Measurements from ENCODE around the gene AJAP1. TPM values are rescaled to one million over a fixed set of nuclear protein-coding genes. Genes with fewer than 3 reads are reported as not detected.

The AJAP1 gene
- total RNA-seq, 1 donor = under 0.01 TPM

DNA sequence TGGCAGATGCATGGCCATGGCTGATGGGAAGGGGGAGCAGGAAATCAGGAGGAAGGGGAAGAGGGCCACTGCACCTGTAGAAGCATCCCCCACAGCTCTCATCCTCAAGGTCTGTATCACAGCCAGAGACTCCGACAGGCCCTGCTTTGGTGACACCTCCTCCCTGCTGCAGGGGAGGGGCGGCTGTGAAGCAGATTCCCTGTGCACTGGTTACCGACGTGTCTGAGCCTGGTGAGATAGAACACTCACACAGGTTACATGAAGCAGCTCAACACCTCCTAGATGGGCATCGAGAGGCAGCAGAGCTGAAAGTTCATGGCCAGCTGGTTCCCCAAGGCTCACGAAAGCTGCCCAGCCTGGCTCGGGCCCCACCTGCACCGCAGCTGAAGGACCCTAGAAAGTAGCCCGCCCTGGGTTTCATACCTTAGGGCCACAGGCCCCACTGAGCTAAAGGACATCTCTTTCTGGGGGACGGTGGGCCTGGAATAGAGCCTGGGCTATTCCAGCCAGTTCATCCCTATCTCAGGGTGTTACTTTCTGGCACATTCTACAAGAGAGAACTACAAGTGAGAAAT is 30.2 kb upstream of the AJAP1 start:
- DNase-seq (ENCODE audit: low read depth) = no peak
- TF ChIP-seq, protein P1, sequence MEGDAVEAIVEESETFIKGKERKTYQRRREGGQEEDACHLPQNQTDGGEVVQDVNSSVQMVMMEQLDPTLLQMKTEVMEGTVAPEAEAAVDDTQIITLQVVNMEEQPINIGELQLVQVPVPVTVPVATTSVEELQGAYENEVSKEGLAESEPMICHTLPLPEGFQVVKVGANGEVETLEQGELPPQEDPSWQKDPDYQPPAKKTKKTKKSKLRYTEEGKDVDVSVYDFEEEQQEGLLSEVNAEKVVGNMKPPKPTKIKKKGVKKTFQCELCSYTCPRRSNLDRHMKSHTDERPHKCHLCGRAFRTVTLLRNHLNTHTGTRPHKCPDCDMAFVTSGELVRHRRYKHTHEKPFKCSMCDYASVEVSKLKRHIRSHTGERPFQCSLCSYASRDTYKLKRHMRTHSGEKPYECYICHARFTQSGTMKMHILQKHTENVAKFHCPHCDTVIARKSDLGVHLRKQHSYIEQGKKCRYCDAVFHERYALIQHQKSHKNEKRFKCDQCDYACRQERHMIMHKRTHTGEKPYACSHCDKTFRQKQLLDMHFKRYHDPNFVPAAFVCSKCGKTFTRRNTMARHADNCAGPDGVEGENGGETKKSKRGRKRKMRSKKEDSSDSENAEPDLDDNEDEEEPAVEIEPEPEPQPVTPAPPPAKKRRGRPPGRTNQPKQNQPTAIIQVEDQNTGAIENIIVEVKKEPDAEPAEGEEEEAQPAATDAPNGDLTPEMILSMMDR (IDR thresholded peaks at IDR 0.05; ENCODE audit: insufficient read depth, low read length) = no peak
- no peak overlapping the region for H3K4me3 ChIP-seq (ENCODE audit: low read depth, low read length)

DNA sequence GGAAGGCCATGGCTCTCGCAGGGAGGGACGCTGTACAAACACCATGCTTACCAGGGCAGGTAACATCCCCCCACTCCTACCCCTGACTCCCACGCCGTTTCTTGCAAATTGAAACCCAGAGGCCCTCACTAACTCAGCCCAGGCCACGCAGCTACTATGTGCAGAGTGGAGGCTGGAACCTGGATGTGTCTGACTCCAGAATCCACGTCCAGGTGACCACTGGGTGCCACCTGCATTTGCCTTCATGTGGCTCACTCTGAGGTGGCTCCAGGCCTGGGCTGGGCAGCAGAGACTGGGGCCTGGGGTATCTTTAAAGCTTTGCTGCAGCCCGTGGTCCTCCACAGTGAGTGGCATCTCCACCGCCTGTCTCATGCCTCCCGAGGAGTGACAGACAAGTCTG is 29.6 kb upstream of the AJAP1 start:
- H3K4me3 ChIP-seq (ENCODE audit: low read depth, low read length) = no peak overlapping the region
- TF ChIP-seq, protein P1 (IDR thresholded peaks at IDR 0.05; ENCODE audit: insufficient read depth, low read length) = no peak
- no peak for DNase-seq (ENCODE audit: low read depth)

DNA sequence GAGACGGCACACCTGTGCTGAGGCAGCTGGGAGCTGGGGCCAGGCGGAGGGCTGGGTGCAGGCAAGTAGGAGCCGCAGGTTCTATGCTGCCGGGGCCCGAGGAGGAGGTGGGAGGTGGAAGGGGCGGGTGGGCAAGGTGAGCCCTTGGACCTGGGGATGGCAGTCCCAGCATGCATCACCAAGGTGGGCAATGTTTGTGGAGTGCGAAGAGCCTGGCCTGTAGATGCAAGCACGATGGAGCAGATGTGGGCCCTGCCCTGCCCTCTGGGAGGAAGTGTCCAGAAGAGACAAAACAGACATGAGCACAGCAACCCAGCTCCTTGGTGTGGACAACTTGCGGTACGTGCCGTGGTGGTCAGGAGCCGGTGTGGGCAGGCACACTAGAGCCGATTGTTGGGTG is 28.3 kb upstream of the AJAP1 start:
- DNase-seq (ENCODE audit: low read depth) = no peak

DNA sequence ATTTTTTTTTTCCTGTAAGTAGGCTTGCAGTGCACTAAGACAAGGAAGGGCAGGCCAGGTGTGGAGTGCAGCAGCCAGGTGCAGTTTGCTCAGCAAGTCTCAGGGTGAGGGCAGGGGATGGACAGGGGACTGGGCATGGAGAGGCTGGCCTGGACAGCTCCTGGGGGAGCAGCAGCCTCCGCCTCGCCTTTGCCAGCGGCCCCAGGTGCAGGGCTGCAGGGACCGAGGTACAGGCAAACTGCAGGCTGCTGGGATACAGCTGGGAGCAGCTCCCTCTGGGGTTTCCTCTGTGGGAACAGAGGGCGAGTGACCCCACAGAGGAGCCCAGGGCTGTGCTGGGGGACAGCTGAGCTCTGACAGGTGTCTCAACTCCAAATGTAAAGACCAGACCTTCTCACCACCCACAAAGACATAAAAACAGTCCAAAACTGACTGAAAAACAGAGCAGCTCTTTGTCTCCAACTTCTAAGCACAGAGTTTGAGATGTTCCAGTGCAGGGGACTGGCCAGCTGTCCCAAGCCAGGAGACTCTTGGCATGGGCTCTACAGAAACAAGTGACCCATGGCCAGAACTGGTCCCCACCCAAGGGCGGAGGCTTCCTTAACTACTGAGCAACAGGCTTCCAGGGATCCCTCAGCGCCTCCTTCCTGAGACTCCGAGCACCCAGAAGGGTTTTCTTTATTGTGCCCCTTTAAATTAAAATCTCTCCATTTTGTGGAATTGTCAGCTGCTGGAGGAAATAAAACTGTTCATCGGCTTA is 27.7 kb upstream of the AJAP1 start:
- H3K4me3 ChIP-seq (ENCODE audit: low read depth, low read length) = no peak overlapping the region
- DNase-seq (ENCODE audit: low read depth) = no peak
- TF ChIP-seq, protein P1 (IDR thresholded peaks at IDR 0.05; ENCODE audit: insufficient read depth, low read length) = no peak

More for the DNA sequence above, 28.3 kb upstream of the AJAP1 start:
- no peak overlapping the region for H3K4me3 ChIP-seq (ENCODE audit: low read depth, low read length)
- TF ChIP-seq, protein P1 (IDR thresholded peaks at IDR 0.05; ENCODE audit: insufficient read depth, low read length) = no peak

DNA sequence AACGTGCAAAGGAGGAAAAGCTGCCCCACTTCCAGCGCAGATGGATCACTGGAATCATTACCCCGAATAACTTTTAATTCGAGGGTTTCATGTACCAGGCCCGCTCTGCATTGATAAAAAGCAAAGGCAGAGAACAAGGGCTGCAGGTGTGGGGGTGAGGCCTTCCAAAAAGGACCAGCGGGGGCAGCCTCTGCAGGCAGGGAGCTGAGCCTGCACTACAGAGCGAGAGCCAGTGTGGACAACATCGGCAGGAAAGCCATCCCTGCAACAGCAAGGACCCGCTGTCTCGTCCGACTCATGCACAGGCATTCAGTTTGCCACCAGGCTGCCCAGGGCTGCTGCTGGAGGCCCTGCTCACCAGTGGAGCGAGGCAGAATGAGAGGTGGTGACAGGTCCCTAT is 27.1 kb upstream of the AJAP1 start:
- no peak overlapping the region for H3K4me3 ChIP-seq (ENCODE audit: low read depth, low read length)
- DNase-seq (ENCODE audit: low read depth) = no peak

DNA sequence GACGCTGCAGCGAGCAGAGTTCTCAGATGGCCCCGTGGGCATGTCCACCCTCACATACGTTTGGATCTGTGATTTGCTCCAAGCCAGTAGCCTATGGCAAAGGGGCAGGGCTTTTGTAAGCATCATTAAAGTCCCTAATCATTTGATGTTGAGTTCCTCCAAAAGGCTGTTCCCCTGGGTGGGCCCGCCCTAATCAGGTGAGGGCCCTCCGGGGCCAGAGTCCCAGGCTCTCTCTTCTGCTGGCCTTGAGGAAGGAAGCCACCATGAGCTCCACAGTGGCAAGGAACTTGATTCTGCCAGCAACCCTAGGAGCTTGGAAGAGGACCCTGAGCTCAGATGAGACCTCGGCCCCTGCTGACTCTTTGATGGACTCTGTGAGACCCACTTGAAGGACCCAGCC is 25.4 kb upstream of the AJAP1 start:
- TF ChIP-seq, protein P1 (IDR thresholded peaks at IDR 0.05; ENCODE audit: insufficient read depth, low read length) = no peak
- no peak overlapping the region for H3K4me3 ChIP-seq (ENCODE audit: low read depth, low read length)
- DNase-seq (ENCODE audit: low read depth) = no peak

More for the DNA sequence above, 27.1 kb upstream of the AJAP1 start:
- TF ChIP-seq, protein P1 (IDR thresholded peaks at IDR 0.05; ENCODE audit: insufficient read depth, low read length) = no peak

Measured in fibroblast of the aortic adventitia (primary cell).